ENCODE measurements around the gene GBP1. TPM values are rescaled to one million over a fixed set of nuclear protein-coding genes. Genes with fewer than 3 reads are reported as not detected.
A peak's percentile ranks its signal among the peaks of the same experiment; 100 is the strongest.
"Not testable (repeated sequence)": the region's sequence is repeated elsewhere in the genome, so short reads cannot be mapped to it uniquely, and the experiment has no call there.

GBP1 gene
- total and polyA plus RNA-seq, 8 donors, result 38.7 to 64.3 (median 44.7) TPM

DNA sequence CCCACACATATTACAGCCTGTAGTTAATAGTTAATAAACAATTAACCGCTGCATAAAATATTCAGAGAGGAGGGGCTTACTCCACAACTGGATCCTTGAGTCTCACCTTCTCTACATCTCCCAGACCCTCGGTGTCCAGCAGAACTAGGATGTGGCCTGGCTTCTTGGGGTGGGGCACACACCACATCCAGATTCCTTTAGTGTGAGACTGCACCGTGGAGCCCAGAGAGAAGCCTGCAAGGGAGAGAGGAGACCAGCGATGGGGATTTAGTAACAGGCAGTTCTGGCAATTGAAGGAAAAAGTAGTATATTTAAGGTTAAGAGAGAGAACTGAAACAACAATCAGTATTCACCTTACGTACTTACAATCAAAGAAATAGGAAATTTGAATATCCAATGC, 4.9 kb downstream of the GBP1 start:
- H3K36me3 ChIP-seq, result peaks cover 0 to 61% of the 10 kb centered on the region in 2 donors
- no peak overlapping the region for H3K27ac ChIP-seq
- no peaks in the 10 kb centered on the region for H3K9me3 ChIP-seq
- DNase-seq, result no peak
- TF ChIP-seq, protein P1, sequence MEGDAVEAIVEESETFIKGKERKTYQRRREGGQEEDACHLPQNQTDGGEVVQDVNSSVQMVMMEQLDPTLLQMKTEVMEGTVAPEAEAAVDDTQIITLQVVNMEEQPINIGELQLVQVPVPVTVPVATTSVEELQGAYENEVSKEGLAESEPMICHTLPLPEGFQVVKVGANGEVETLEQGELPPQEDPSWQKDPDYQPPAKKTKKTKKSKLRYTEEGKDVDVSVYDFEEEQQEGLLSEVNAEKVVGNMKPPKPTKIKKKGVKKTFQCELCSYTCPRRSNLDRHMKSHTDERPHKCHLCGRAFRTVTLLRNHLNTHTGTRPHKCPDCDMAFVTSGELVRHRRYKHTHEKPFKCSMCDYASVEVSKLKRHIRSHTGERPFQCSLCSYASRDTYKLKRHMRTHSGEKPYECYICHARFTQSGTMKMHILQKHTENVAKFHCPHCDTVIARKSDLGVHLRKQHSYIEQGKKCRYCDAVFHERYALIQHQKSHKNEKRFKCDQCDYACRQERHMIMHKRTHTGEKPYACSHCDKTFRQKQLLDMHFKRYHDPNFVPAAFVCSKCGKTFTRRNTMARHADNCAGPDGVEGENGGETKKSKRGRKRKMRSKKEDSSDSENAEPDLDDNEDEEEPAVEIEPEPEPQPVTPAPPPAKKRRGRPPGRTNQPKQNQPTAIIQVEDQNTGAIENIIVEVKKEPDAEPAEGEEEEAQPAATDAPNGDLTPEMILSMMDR (IDR thresholded peaks at IDR 0.05), result no peak
- peaks cover 7 to 41% of the 10 kb centered on the region in 2 donors for H3K4me1 ChIP-seq
- ATAC-seq, result no peak
- no peaks in the 10 kb centered on the region for H3K27me3 ChIP-seq
- H3K4me3 ChIP-seq, result no peak overlapping the region
- intact Hi-C loops (cut with DNase I), result no loop called here

DNA sequence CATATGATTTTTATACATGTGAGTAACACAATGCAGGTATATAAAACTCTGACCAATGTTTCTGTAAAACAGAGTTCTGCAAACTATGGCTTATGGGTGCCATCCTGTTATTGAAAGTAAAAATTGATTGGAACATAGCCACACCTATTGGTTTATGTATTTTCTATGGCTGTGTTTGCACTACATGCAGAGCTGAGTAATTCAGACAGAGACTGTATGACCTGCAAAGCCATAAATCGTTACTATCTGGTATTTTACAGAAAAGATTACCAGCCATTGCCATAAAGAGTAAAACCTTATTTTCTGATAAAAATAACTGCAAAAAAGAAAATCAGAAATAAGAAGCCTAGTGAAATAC, 13.1 kb downstream of the GBP1 start:
- no peaks in the 10 kb centered on the region for H3K27me3 ChIP-seq
- TF ChIP-seq, protein P1 (IDR thresholded peaks at IDR 0.05), result no peak
- DNase-seq (no peak), ATAC-seq (no peak)
- intact Hi-C loops (cut with DNase I), result no loop called here
- peaks cover 0 to 82% of the 10 kb centered on the region in 2 donors for H3K36me3 ChIP-seq
- H3K27ac ChIP-seq, result no peak overlapping the region
- H3K4me3 ChIP-seq, result no peak overlapping the region
- H3K9me3 ChIP-seq, result no peaks in the 10 kb centered on the region
- H3K4me1 ChIP-seq, result peaks cover 0 to 3% of the 10 kb centered on the region in 2 donors

DNA sequence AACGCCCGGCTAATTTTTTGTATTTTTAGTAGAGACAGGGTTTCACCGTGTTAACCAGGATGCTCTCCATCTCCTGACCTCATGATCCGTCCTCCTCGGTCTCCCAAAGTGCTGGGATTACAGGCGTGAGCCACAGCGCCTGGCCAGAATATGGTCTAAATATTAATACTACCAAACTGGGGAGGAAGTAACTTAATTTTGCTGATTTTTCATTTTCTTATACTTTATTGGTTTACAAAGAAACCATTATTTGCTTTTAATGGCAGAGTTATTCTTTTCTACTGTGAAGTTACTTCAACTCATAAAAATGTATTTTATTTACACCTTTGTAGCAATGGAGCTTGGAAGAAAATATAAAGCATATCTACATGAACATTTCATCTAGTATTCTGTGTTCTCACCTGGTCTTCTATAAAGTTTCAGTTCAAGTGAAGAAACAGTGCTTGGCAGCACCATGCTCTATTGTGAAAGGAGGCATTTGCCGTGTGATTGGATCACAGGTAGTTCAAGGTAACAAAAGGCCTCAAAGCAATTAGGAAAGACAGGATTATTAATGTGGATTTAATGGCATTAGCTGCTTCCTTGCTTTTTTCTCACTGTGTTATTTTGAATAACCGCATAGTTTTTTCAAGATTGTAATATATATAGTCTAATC, 13.6 kb downstream of the GBP1 start:
- no peaks in the 10 kb centered on the region for H3K9me3 ChIP-seq
- no peak overlapping the region for H3K4me3 ChIP-seq
- intact Hi-C loops (cut with DNase I), result no loop called here
- DNase-seq, result peak in 1 of 4 donors; percentile 7
- TF ChIP-seq, protein P1 (IDR thresholded peaks at IDR 0.05), result no peak
- ATAC-seq, result no peak
- no peaks in the 10 kb centered on the region for H3K27me3 ChIP-seq
- H3K27ac ChIP-seq, result no peak overlapping the region
- peaks cover 0 to 77% of the 10 kb centered on the region in 2 donors for H3K36me3 ChIP-seq
- H3K4me1 ChIP-seq, result peaks cover 0 to 2% of the 10 kb centered on the region in 2 donors

DNA sequence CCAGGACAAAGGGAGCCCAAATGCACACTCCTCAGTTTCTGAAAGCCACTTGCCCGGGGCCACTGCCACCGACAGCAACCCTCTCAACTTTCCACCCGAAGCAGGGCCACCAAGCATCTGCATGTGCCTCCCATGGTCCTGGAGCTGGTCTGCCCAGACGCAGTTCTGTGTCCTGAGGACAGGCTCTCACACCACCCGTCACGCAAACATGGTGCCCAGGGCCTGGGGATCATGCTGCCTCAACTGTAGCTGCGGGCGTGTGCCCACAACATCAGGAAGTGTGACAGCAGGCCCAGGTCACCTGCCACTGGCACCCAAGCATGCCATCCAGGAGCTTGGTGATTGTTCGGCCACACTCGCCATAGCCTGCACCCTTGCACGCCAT, 14.4 kb downstream of the GBP1 start:
- peaks cover 0 to 69% of the 10 kb centered on the region in 2 donors for H3K36me3 ChIP-seq
- no peak overlapping the region for H3K4me3 ChIP-seq
- TF ChIP-seq, protein P1 (IDR thresholded peaks at IDR 0.05), result no peak
- no peaks in the 10 kb centered on the region for H3K4me1 ChIP-seq
- H3K27ac ChIP-seq, result no peak overlapping the region
- no peaks in the 10 kb centered on the region for H3K9me3 ChIP-seq
- no peaks in the 10 kb centered on the region for H3K27me3 ChIP-seq
- DNase-seq, result peak in 1 of 4 donors; percentile 52
- intact Hi-C loops (cut with DNase I), result no loop called here
- ATAC-seq, result no peak

DNA sequence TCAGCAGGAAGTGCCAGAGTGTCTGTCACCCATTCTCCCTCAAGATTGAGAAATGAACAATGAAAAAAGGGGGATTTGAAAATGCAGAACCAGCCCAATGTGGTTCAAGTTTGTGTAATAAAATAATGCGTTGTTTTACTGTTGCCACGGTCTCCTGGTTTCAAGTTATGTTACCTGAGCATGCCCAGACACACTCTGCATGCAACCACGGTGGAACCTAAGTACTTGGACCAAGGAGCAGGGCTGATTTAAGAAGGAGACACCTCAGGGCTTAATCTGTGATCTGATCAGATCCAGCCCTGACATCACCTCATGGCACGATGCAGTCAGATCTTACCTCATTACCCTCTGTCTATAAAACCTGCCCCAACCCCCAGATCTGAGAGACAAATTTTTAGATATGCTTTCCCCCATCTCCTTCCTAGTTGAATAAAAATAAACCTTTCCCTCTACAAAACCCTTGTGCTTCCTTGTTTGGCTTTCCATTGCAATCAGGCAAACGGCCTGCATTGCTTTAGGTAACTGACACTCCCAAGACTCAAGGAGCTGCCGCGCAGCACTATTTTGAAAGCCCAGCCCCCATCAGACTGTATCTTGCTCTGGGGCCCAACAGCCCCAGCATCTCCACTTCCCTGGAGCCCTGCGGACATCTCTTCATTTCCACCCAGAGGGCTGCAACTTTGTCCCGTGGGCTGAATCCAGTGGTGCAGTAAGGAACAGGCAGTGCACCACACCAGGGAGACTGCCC, 14.9 kb downstream of the GBP1 start:
- ATAC-seq, result peak; percentile 68
- H3K4me1 ChIP-seq; H3K27ac ChIP-seq; H3K27me3 ChIP-seq; intact Hi-C loops (cut with DNase I); H3K4me3 ChIP-seq; H3K9me3 ChIP-seq; DNase-seq: not testable (repeated sequence)
- peaks cover 0 to 63% of the 10 kb centered on the region in 2 donors for H3K36me3 ChIP-seq

DNA sequence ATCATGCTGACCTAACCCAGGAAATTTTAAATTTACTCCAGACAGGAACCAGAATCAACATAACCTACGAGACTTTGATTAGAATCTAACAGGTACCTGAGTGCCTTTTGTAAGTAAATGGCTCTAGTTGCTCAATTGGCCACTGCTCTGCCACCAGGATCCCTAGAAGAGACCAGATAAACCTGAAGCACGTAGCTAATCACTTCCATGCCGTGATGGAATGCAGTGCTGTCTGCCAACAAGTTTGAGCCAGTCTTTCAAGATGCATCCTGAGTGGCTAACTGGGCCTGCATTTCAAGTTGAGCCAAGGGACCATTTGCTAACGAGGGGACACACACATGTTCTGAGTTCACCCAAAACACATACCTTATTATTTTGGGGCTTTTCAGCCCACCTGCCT, 15.8 kb downstream of the GBP1 start:
- intact Hi-C loops (cut with DNase I); H3K27me3 ChIP-seq; H3K4me3 ChIP-seq; H3K4me1 ChIP-seq; DNase-seq; H3K9me3 ChIP-seq; H3K27ac ChIP-seq: not testable (repeated sequence)
- ATAC-seq, result peak; percentile 39
- peaks cover 0 to 56% of the 10 kb centered on the region in 2 donors for H3K36me3 ChIP-seq

Measured in left lung (tissue), 10 donors.